ENCODE results near the gene LASP1NB.

LASP1NB gene

DNA sequence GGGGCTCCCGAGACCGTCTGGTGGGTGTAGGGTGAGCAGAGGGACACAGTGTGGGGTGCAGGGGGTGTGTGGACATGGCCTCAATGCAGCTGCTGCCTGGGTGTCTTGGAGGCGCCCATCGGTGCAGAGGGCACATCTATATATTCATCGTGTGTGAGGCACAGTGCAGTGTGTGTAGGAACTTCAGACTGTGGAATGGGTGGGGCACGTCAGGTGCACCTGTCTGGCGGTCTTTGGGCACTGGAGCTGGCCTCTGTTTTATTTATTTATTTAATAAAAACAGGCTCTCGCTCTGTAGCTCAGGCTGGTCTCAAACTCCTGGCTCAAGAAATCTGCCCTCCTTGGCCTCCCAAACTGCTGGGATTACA lies 38.8 kb upstream of the LASP1NB start:
- Histone ChIP-seq H3K4me3 (no peak overlapping the region), H3K9me3 (ENCODE audit: low read depth) (no peaks in the 10 kb centered on the region), H3K9ac (no peak overlapping the region), H3F3A (ENCODE audit: insufficient read depth) (peaks cover 39% of the 10 kb centered on the region), H3K79me2 (ENCODE audit: insufficient read depth) (peaks cover 100% of the 10 kb centered on the region), H3K9me2 (ENCODE audit: insufficient read depth) (no peaks in the 10 kb centered on the region), H3K27ac (no peak overlapping the region), H3K4me2 (ENCODE audit: unreplicated experiment) (no peak overlapping the region), H4K20me1 (ENCODE audit: insufficient read depth) (peaks cover 25% of the 10 kb centered on the region; the same call in 1 of the 2 replicates), H3K4me1 (ENCODE audit: insufficient read depth) (peaks cover 34% of the 10 kb centered on the region), H3K36me3 (ENCODE audit: low read depth) (peaks cover 25% of the 10 kb centered on the region), H2AFZ (no peak overlapping the region), H3K27me3 (replicated peaks; ENCODE audit: insufficient read depth) (no peaks in the 10 kb centered on the region)
- TF ChIP-seq EZH2phosphoT487 (IDR thresholded peaks at IDR 0.05; ENCODE audit: insufficient read depth, low read depth) (no peak), EZH2 (IDR thresholded peaks at IDR 0.05; ENCODE audit: insufficient read depth, poor library complexity, severe bottlenecking) (no peak)
- in situ Hi-C loops (cut with MboI): no loop called here
- WGBS, 2 experiments (ENCODE audit: low coverage in 1 of 2, low lambda C conversion rate in 2 of 2, missing lambda C conversion rate in 2 of 2): 62 to 70% methylated on average over 8 of the region's 8 CpGs
- DNase-seq: no peak

DNA sequence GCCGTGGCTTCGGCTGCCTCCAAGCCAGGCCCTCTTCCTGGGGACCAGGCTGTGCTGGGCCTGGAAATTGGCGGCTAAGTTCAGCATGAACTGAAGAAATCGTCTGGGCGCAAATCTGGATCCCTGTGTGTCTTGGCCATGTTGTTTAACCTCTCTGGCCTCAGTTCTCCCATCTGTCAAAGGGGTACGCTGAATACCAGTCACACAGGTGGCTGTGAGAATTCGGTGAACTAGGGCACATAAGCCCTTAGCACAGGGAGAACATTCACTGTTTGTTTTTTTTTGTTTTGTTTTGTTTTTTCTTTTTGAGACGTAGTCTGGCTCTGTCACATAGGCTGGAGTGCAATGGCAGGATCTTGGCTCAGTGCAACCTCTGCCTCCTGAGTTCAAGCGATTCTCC lies 36.6 kb upstream of the LASP1NB start:
- no peaks in the 10 kb centered on the region for H3K27me3 ChIP-seq (replicated peaks; ENCODE audit: insufficient read depth)
- peaks cover 29% of the 10 kb centered on the region for H3F3A ChIP-seq (ENCODE audit: insufficient read depth)
- in situ Hi-C loops (cut with MboI): no loop called here
- H3K36me3 ChIP-seq (ENCODE audit: low read depth): peaks cover 40% of the 10 kb centered on the region
- no peak overlapping the region for H3K27ac ChIP-seq
- H2AFZ ChIP-seq: no peak overlapping the region
- WGBS, 2 experiments (ENCODE audit: low coverage in 1 of 2, low lambda C conversion rate in 2 of 2, missing lambda C conversion rate in 2 of 2): 91 to 95% methylated on average over 9 of the region's 9 CpGs
- H4K20me1 ChIP-seq (ENCODE audit: insufficient read depth): peaks cover 17% of the 10 kb centered on the region
- peaks cover 100% of the 10 kb centered on the region for H3K79me2 ChIP-seq (ENCODE audit: insufficient read depth)
- H3K4me3 ChIP-seq: no peak overlapping the region
- no peak overlapping the region for H3K9ac ChIP-seq
- H3K9me2 ChIP-seq (ENCODE audit: insufficient read depth): no peaks in the 10 kb centered on the region
- no peak for TF ChIP-seq EZH2phosphoT487 (IDR thresholded peaks at IDR 0.05; ENCODE audit: insufficient read depth, low read depth)
- no peak for TF ChIP-seq EZH2 (IDR thresholded peaks at IDR 0.05; ENCODE audit: insufficient read depth, poor library complexity, severe bottlenecking)
- H3K4me2 ChIP-seq (ENCODE audit: unreplicated experiment): no peak overlapping the region
- H3K9me3 ChIP-seq (ENCODE audit: low read depth): no peaks in the 10 kb centered on the region
- peaks cover 15% of the 10 kb centered on the region for H3K4me1 ChIP-seq (ENCODE audit: insufficient read depth)
- no peak for DNase-seq

- no peak overlapping the region for H2AFZ ChIP-seq
- no peak for DNase-seq
- H3K4me3 ChIP-seq: no peak overlapping the region
- no peaks in the 10 kb centered on the region for H3K9me2 ChIP-seq (ENCODE audit: insufficient read depth)
- no peak overlapping the region for H3K4me2 ChIP-seq (ENCODE audit: unreplicated experiment)
- in situ Hi-C loops (cut with MboI): no loop called here
- no peak overlapping the region for H3K9ac ChIP-seq
- no peaks in the 10 kb centered on the region for H3K27me3 ChIP-seq (replicated peaks; ENCODE audit: insufficient read depth)
- H3F3A ChIP-seq (ENCODE audit: insufficient read depth): peaks cover 32% of the 10 kb centered on the region
- peaks cover 100% of the 10 kb centered on the region for H3K79me2 ChIP-seq (ENCODE audit: insufficient read depth)
- peaks cover 13% of the 10 kb centered on the region for H3K4me1 ChIP-seq (ENCODE audit: insufficient read depth)
- 82 to 89% methylated on average over 11 to 12 of the region's 12 CpGs for WGBS, 2 experiments (ENCODE audit: low coverage in 1 of 2, low lambda C conversion rate in 2 of 2, missing lambda C conversion rate in 2 of 2)
- H3K27ac ChIP-seq: no peak overlapping the region
- no peak for TF ChIP-seq EZH2phosphoT487 (IDR thresholded peaks at IDR 0.05; ENCODE audit: insufficient read depth, low read depth)
- no peak for TF ChIP-seq EZH2 (IDR thresholded peaks at IDR 0.05; ENCODE audit: insufficient read depth, poor library complexity, severe bottlenecking)
- peaks cover 15% of the 10 kb centered on the region for H4K20me1 ChIP-seq (ENCODE audit: insufficient read depth)
- peaks cover 50% of the 10 kb centered on the region for H3K36me3 ChIP-seq (ENCODE audit: low read depth)
- no peaks in the 10 kb centered on the region for H3K9me3 ChIP-seq (ENCODE audit: low read depth)
Measured at GRCh38 chr17:38889745-38890409, 35.5 kb upstream of the LASP1NB start.

DNA sequence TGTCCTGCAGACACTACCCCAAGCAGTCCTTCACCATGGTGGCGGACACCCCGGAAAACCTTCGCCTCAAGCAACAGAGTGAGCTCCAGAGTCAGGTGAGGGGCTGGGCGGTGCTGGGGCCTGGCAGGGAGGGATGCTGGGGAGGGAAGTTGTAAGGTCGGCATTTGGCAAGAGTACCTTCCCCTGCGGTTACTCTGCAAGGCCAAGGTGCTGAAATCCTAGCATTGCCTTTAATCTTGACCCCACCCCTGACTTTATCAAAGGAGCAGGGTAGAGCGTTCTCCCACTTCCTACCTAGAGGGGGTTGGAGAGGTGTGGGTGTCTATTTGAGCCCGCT lies 35.0 kb upstream of the LASP1NB start:
- Histone ChIP-seq H3K9me2 (ENCODE audit: insufficient read depth) (no peaks in the 10 kb centered on the region), H4K20me1 (ENCODE audit: insufficient read depth) (peaks cover 13% of the 10 kb centered on the region), H3K4me2 (ENCODE audit: unreplicated experiment) (no peak overlapping the region), H3K9ac (no peak overlapping the region), H2AFZ (no peak overlapping the region), H3K4me1 (ENCODE audit: insufficient read depth) (peaks cover 8% of the 10 kb centered on the region), H3K4me3 (no peak overlapping the region), H3K27me3 (replicated peaks; ENCODE audit: insufficient read depth) (no peaks in the 10 kb centered on the region), H3K79me2 (ENCODE audit: insufficient read depth) (peaks cover 100% of the 10 kb centered on the region), H3F3A (ENCODE audit: insufficient read depth) (peaks cover 32% of the 10 kb centered on the region), H3K9me3 (ENCODE audit: low read depth) (no peaks in the 10 kb centered on the region), H3K36me3 (ENCODE audit: low read depth) (peaks cover 51% of the 10 kb centered on the region), H3K27ac (no peak overlapping the region)
- DNase-seq: no peak
- in situ Hi-C loops (cut with MboI): no loop called here
- TF ChIP-seq EZH2 (IDR thresholded peaks at IDR 0.05; ENCODE audit: insufficient read depth, poor library complexity, severe bottlenecking): no peak
- TF ChIP-seq EZH2phosphoT487 (IDR thresholded peaks at IDR 0.05; ENCODE audit: insufficient read depth, low read depth): no peak
- 88 to 95% methylated on average over 8 of the region's 8 CpGs for WGBS, 2 experiments (ENCODE audit: low coverage in 1 of 2, low lambda C conversion rate in 2 of 2, missing lambda C conversion rate in 2 of 2)

- Histone ChIP-seq H3K9me3 (ENCODE audit: low read depth) (no peaks in the 10 kb centered on the region), H3K4me3 (no peak overlapping the region), H2AFZ (no peak overlapping the region), H3K27ac (no peak overlapping the region), H3K9ac (no peak overlapping the region), H4K20me1 (ENCODE audit: insufficient read depth) (peaks cover 16% of the 10 kb centered on the region), H3K36me3 (ENCODE audit: low read depth) (peaks cover 57% of the 10 kb centered on the region), H3F3A (ENCODE audit: insufficient read depth) (peaks cover 35% of the 10 kb centered on the region), H3K79me2 (ENCODE audit: insufficient read depth) (peaks cover 100% of the 10 kb centered on the region), H3K4me1 (ENCODE audit: insufficient read depth) (no peaks in the 10 kb centered on the region), H3K4me2 (ENCODE audit: unreplicated experiment) (no peak overlapping the region), H3K27me3 (replicated peaks; ENCODE audit: insufficient read depth) (no peaks in the 10 kb centered on the region), H3K9me2 (ENCODE audit: insufficient read depth) (no peaks in the 10 kb centered on the region)
- no peak for TF ChIP-seq EZH2phosphoT487 (IDR thresholded peaks at IDR 0.05; ENCODE audit: insufficient read depth, low read depth)
- no peak for TF ChIP-seq EZH2 (IDR thresholded peaks at IDR 0.05; ENCODE audit: insufficient read depth, poor library complexity, severe bottlenecking)
- no peak for DNase-seq
- 85% methylated on average over 8 of the region's 8 CpGs for WGBS, 2 experiments (ENCODE audit: low coverage in 1 of 2, low lambda C conversion rate in 2 of 2, missing lambda C conversion rate in 2 of 2)
- in situ Hi-C loops (cut with MboI): no loop called here
Measured at GRCh38 chr17:38891441-38891840, 34.0 kb upstream of the LASP1NB start.
